OCI-LY3 (cell line): ENCODE results near the gene MGMT.

Experiments used
- H2AFZ ChIP-seq: fragments of 200-600, 300-600 bp; shearing (Covaris generic); 2 replicates; pipeline ENCODE4 v1.6.0; 2014; ENCODE audit warnings: antibody characterized with exemption, low read depth, low read length
- H3K27ac ChIP-seq: fragments of 200-600, 300-600 bp; sonication (generic); 2 replicates; pipeline ENCODE4 v1.5.1; 2014; ENCODE audit warnings: mild to moderate bottlenecking, low read length, moderate library complexity, mixed read lengths
- H3K27me3 ChIP-seq: fragments of 200-600, 300-600 bp; sonication (generic); 2 replicates; pipeline ENCODE4 v1.6.1; 2014; ENCODE audit warnings: low read depth, low read length, mixed read lengths
- H3K36me3 ChIP-seq: fragments of 200-600, 300-600 bp; sonication (generic); replicated peaks from 2 replicates; pipeline ENCODE3; 2014; ENCODE audit warnings: low read depth, low read length, mixed read lengths
- H3K4me1 ChIP-seq: fragments of 300-600, 200-600 bp; sonication (generic); 2 replicates; pipeline ENCODE4 v1.6.1; 2014; ENCODE audit warnings: low read length, mixed read lengths
- H3K4me2 ChIP-seq: fragments of 200-600, 300-600 bp; sonication (generic); 2 replicates; pipeline ENCODE4 v1.6.1; 2014; ENCODE audit warnings: low read length, mixed read lengths
- H3K4me3 ChIP-seq: fragments of 300-600, 200-600 bp; sonication (generic); 2 replicates; pipeline ENCODE4 v1.5.1; 2014; ENCODE audit warnings: antibody characterized with exemption, mild to moderate bottlenecking, low read length, moderate library complexity
- H3K79me2 ChIP-seq: fragments of 300-600, 200-600 bp; shearing (Covaris generic); 2 replicates; pipeline ENCODE4 v1.6.1; 2014; ENCODE audit warnings: mild to moderate bottlenecking, low read length, mixed read lengths
- H3K9ac ChIP-seq: fragments of 300-600, 200-600 bp; shearing (Covaris generic); 2 replicates; pipeline ENCODE4 v1.6.0; 2014; ENCODE audit warnings: mild to moderate bottlenecking, low read length, moderate library complexity
- H3K9me3 ChIP-seq: fragments of 200-600, 300-600 bp; shearing (Covaris generic); 2 replicates; pipeline ENCODE4 v1.6.1; 2014; ENCODE audit warnings: low read length, mixed read lengths; ENCODE audit not compliant: insufficient read depth
- H4K20me1 ChIP-seq: fragments of 200-600, 300-600 bp; sonication (generic); 2 replicates; pipeline ENCODE4 v1.6.1; 2016; ENCODE audit warnings: low read length, mixed read lengths; ENCODE audit not compliant: insufficient read depth
- EZH2phosphoT487 ChIP-seq: fragments of 200-600 bp; shearing (Covaris generic); IDR thresholded peaks from 2 replicates; pipeline ENCODE4 v1.6.1; 2018; ENCODE audit warnings: antibody characterized with exemption, mixed run types, low read depth
- TF ChIP-seq, protein P1 (sequence below): fragments of 200-600, 300-600 bp; sonication (generic); IDR thresholded peaks from 2 replicates; pipeline ENCODE4 v1.5.1; 2014; ENCODE audit warnings: antibody characterized with exemption, low read length, low read depth

MGMT gene

DNA sequence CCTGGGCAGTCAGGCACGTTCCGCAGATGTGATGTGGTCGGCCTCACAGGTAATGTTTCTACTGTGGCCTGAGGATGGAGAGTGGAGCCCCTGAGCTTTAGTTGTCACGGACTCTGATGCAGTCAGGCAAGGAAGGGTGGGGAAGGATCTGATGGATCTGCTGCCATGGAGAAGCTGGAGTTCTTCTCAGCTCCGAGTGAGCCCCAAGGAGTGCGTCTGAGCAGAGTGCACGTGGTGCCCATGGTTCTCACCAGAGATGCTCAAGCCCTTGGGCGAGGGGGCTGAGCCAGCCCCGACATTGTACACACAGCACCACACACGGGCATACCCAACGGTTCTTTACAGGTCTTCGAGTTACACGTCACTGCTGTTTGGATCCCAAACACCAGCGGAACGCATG, 304.5 kb downstream of the MGMT start:
- H3K4me1 ChIP-seq: no peaks in the 10 kb centered on the region

DNA sequence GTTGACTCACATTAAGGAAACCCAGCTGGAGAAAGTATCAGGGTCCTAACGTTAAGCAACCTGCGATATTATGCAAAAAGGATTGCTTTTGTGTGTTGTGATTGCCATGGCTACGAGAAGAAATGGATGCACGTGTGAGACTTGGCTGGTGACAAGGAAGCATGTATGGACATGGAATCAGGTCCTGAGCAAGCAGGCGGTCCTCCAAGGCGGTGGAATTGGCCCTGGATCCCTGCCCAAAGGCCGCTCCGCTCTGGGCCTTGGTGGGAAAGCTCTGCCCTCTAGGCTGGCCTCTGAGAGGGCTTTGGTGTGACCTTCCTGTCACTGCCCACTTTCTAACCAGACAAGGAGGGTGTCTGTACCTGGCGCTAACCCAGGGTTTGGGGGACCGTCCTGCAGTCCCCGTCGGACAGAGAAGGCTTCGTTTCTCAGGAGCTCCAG, 305.0 kb downstream of the MGMT start:
- H3K9me3 ChIP-seq: no peaks in the 10 kb centered on the region
- no peaks in the 10 kb centered on the region for H3K27me3 ChIP-seq
- no peaks in the 10 kb centered on the region for H3K36me3 ChIP-seq
- no peak overlapping the region for H3K27ac ChIP-seq
- TF ChIP-seq, protein P1, sequence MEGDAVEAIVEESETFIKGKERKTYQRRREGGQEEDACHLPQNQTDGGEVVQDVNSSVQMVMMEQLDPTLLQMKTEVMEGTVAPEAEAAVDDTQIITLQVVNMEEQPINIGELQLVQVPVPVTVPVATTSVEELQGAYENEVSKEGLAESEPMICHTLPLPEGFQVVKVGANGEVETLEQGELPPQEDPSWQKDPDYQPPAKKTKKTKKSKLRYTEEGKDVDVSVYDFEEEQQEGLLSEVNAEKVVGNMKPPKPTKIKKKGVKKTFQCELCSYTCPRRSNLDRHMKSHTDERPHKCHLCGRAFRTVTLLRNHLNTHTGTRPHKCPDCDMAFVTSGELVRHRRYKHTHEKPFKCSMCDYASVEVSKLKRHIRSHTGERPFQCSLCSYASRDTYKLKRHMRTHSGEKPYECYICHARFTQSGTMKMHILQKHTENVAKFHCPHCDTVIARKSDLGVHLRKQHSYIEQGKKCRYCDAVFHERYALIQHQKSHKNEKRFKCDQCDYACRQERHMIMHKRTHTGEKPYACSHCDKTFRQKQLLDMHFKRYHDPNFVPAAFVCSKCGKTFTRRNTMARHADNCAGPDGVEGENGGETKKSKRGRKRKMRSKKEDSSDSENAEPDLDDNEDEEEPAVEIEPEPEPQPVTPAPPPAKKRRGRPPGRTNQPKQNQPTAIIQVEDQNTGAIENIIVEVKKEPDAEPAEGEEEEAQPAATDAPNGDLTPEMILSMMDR: no peak
- TF ChIP-seq EZH2phosphoT487: no peak
- H2AFZ ChIP-seq: no peak overlapping the region
- no peaks in the 10 kb centered on the region for H3K79me2 ChIP-seq
- H3K4me2 ChIP-seq: no peak overlapping the region
- H3K9ac ChIP-seq: no peak overlapping the region
- no peak overlapping the region for H3K4me3 ChIP-seq
- H4K20me1 ChIP-seq: no peaks in the 10 kb centered on the region
- H3K4me1 ChIP-seq: no peaks in the 10 kb centered on the region

More for the DNA sequence above, 304.5 kb downstream of the MGMT start:
- Histone ChIP-seq H3K27ac (no peak overlapping the region), H4K20me1 (no peaks in the 10 kb centered on the region), H3K4me3 (no peak overlapping the region), H3K9me3 (no peaks in the 10 kb centered on the region), H3K4me2 (no peak overlapping the region), H3K9ac (no peak overlapping the region), H3K36me3 (no peaks in the 10 kb centered on the region), H3K79me2 (no peaks in the 10 kb centered on the region), H2AFZ (no peak overlapping the region), H3K27me3 (no peaks in the 10 kb centered on the region)
- TF ChIP-seq, protein P1: no peak
- TF ChIP-seq EZH2phosphoT487: no peak

DNA sequence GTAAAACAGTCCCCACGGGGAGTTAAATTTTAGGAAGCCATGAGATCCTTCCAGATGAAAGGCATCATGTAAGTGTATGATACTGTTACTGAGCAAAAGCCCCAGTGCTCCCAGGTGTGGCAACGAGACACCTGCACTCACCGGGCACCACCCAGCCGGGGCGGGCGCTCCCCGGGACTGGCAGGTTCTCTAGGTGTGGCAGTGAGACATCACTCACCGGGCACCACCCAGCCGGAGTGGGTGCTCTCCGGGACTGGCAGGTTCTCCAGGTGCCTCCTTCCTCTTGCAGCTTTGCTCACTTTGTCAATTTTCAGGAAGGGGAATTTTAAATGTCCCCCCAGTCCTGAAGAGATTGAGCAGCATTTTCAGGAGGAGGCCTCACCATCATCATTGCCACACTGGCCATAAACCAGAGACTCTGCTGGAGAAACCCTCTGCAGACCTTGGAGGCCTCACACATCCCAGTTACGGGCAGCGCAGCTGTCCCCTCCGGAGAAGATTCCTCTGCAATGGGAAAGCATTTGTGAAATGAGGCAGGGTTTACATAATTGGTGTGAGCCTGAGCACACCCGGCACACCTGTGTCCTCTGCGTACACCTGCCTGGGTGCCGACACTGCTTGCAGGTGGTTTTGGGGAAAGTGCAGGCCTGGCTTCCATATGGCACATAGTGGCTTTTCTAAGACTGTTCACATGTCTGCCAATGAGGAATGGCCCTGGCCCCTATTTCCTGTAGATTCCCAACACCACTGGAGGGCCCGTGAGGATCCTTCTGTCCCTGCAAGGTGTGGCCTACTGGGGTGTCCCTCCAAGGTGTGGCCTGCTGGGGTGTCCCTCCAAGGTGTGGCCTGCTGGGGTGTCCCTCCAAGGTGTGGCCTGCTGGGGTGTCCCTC, 305.7 kb downstream of the MGMT start:
- Histone ChIP-seq H3K4me3 (no peak overlapping the region), H3K9ac (no peak overlapping the region), H3K79me2 (no peaks in the 10 kb centered on the region), H3K4me2 (no peak overlapping the region), H3K9me3 (no peaks in the 10 kb centered on the region), H2AFZ (no peak overlapping the region), H3K27ac (no peak overlapping the region), H3K4me1 (no peaks in the 10 kb centered on the region), H3K36me3 (no peaks in the 10 kb centered on the region), H4K20me1 (no peaks in the 10 kb centered on the region), H3K27me3 (no peaks in the 10 kb centered on the region)
- TF ChIP-seq, protein P1: no peak
- TF ChIP-seq EZH2phosphoT487: no peak

DNA sequence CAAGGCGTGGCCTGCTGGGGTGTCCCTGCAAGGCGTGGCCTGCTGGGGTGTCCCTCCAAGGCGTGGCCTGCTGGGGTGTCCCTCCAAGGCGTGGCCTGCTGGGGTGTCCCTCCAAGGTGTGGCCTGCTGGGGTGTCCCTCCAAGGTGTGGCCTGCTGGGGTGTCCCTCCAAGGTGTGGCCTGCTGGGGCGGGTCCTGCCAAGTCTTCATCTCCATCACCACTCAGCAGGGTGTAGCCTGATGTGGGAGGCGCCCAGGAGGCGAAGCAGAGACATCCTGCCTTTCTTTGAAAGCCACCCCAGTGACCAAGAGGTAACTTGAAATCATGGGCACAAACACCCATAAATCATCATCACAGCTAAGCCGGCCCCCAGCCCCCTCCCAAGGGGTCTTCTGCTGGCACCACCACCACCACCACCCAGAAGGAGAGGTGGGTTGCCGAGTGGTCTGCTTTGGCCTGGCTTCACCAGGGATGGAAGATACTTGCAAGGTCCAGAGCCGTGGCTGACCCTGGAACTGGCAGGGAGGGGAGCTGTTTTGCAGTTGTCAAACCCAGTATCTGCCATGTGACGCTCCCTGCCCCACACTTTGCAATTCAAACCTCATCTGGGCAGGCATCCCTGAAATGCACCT, 306.4 kb downstream of the MGMT start:
- TF ChIP-seq, protein P1: no peak
- no peak for TF ChIP-seq EZH2phosphoT487
- H3K36me3 ChIP-seq: no peaks in the 10 kb centered on the region
- H3K9ac ChIP-seq: no peak overlapping the region
- H3K27ac ChIP-seq: no peak overlapping the region
- no peaks in the 10 kb centered on the region for H4K20me1 ChIP-seq
- H3K9me3 ChIP-seq: no peaks in the 10 kb centered on the region
- H3K27me3 ChIP-seq: no peaks in the 10 kb centered on the region
- H3K79me2 ChIP-seq: no peaks in the 10 kb centered on the region
- no peak overlapping the region for H2AFZ ChIP-seq
- H3K4me3 ChIP-seq: no peak overlapping the region
- H3K4me1 ChIP-seq: no peaks in the 10 kb centered on the region
- no peak overlapping the region for H3K4me2 ChIP-seq
